Progenitor cell of endocrine pancreas (in vitro differentiated cells): Measurements from ENCODE around the gene PARD3. TPM values are rescaled to one million over a fixed set of nuclear protein-coding genes. Genes with fewer than 3 reads are reported as not detected.
A peak's percentile ranks its signal among the peaks of the same experiment; 100 is the strongest.

Experiments used
- DNase-seq: peaks from one replicate; pipeline ENCODE4 v3.0.0; 2021; ENCODE audit warnings: low spot score; ENCODE audit not compliant: unreplicated experiment
- H3K27ac Mint-ChIP-seq: 2 replicates; pipeline ENCODE4 v1.8.0; 2021; ENCODE audit warnings: mild to moderate bottlenecking, moderate library complexity, mixed read lengths
- H3K27me3 Mint-ChIP-seq: 2 replicates; pipeline ENCODE4 v1.8.0; 2021; ENCODE audit warnings: mixed read lengths
- H3K36me3 Mint-ChIP-seq: 2 replicates; pipeline ENCODE4 v1.8.0; 2022; ENCODE audit warnings: mixed read lengths; ENCODE audit not compliant: insufficient read depth
- H3K4me1 Mint-ChIP-seq: 2 replicates; pipeline ENCODE4 v1.8.0; 2021; ENCODE audit warnings: low read depth, mixed read lengths
- H3K4me3 Mint-ChIP-seq: 2 replicates; pipeline ENCODE4 v1.8.0; 2021; ENCODE audit warnings: low read depth, mild to moderate bottlenecking, moderate library complexity, mixed read lengths
- H3K9me3 Mint-ChIP-seq: 2 replicates; pipeline ENCODE4 v1.8.0; 2021; ENCODE audit warnings: low read depth, mixed read lengths
- CTCF ChIP-seq: fragments of 200-600 bp; sonication (generic); IDR thresholded peaks from one replicate; pipeline ENCODE4 v1.5.0; 2021; ENCODE audit warnings: antibody characterized with exemption, mild to moderate bottlenecking; ENCODE audit not compliant: unreplicated experiment
- total RNA-seq: library from RNA; stranded (reverse); gene quantifications from 2 replicates; pipeline ENCODE4 v1.2.1, GENCODE V29; 2021

Gene PARD3
- total RNA-seq, 1 donor from 2014 or later = 85.3 TPM

- no peak for TF ChIP-seq CTCF
- no peak for DNase-seq
- H3K27ac Mint-ChIP-seq = peak overlapping the region; percentile 75
- peaks cover 40% of the 10 kb centered on the region for H3K4me1 Mint-ChIP-seq
- no peak overlapping the region for H3K4me3 Mint-ChIP-seq
- H3K9me3 Mint-ChIP-seq = peaks cover 7% of the 10 kb centered on the region
- peaks cover 6% of the 10 kb centered on the region for H3K36me3 Mint-ChIP-seq
- H3K27me3 Mint-ChIP-seq = no peaks in the 10 kb centered on the region
Observed at GRCh38 chr10:34141032-34141680, 673.9 kb downstream of the PARD3 start.

GRCh38 chr10:34139559-34139958, 675.5 kb downstream of the PARD3 start:
- Mint-ChIP-seq H3K9me3 (no peaks in the 10 kb centered on the region), H3K4me1 (peaks cover 40% of the 10 kb centered on the region), H3K4me3 (peak overlapping the region; percentile 27), H3K27me3 (no peaks in the 10 kb centered on the region), H3K36me3 (peaks cover 1% of the 10 kb centered on the region), H3K27ac (peak overlapping the region; percentile 29)
- DNase-seq = no peak
- no peak for TF ChIP-seq CTCF

GRCh38 chr10:34137955-34138354, 677.1 kb downstream of the PARD3 start:
- no peak overlapping the region for H3K4me3 Mint-ChIP-seq
- no peak for DNase-seq
- H3K27me3 Mint-ChIP-seq = no peaks in the 10 kb centered on the region
- H3K4me1 Mint-ChIP-seq = peaks cover 40% of the 10 kb centered on the region
- H3K36me3 Mint-ChIP-seq = peaks cover 3% of the 10 kb centered on the region
- no peaks in the 10 kb centered on the region for H3K9me3 Mint-ChIP-seq
- TF ChIP-seq CTCF = no peak
- H3K27ac Mint-ChIP-seq = no peak overlapping the region

- no peak for DNase-seq
- Mint-ChIP-seq H3K27ac (no peak overlapping the region), H3K4me3 (no peak overlapping the region), H3K9me3 (no peaks in the 10 kb centered on the region), H3K4me1 (peaks cover 40% of the 10 kb centered on the region), H3K27me3 (no peaks in the 10 kb centered on the region), H3K36me3 (peaks cover 3% of the 10 kb centered on the region)
- TF ChIP-seq CTCF = no peak
Observed at GRCh38 chr10:34137201-34137600, 677.9 kb downstream of the PARD3 start.

- DNase-seq = no peak
- Mint-ChIP-seq H3K36me3 (peaks cover 10% of the 10 kb centered on the region), H3K4me1 (peaks cover 33% of the 10 kb centered on the region), H3K4me3 (no peak overlapping the region), H3K27me3 (no peaks in the 10 kb centered on the region), H3K9me3 (no peaks in the 10 kb centered on the region), H3K27ac (no peak overlapping the region)
- no peak for TF ChIP-seq CTCF
Observed at GRCh38 chr10:34135515-34135914, 679.6 kb downstream of the PARD3 start.
